Middle frontal gyrus (tissue), 1 donor: ENCODE measurements around the gene RUVBL2.
"Not testable (repeated sequence)": the region's sequence is repeated elsewhere in the genome, so short reads cannot be mapped to it uniquely, and the experiment has no call there.

Experiments used
- DNase-seq: peaks from one replicate; pipeline ENCODE4 v3.0.0-alpha.2; 2015; ENCODE audit warnings: low spot score; ENCODE audit errors: extremely low spot score

The RUVBL2 gene

GRCh38 chr19:49042177-49042576 lies 48.5 kb downstream of the RUVBL2 start:
- no peak for DNase-seq

- not testable (repeated sequence) for DNase-seq
Observed at GRCh38 chr19:49042666-49043065, 49.0 kb downstream of the RUVBL2 start.

GRCh38 chr19:49043548-49043947 lies 49.9 kb downstream of the RUVBL2 start, which contains the start of gene CGB5:
TSS of gene CGB5 (plus strand) at chr19:49043848. CDS start at chr19:49044210, 362 bp downstream.
- DNase-seq = not testable (repeated sequence)

GRCh38 chr19:49049011-49049410 lies 55.3 kb downstream of the RUVBL2 start, which contains the start of gene CGB8:
TSS of gene CGB8 (minus strand) at chr19:49049111. CDS start at chr19:49048739, 372 bp downstream.
- not testable (repeated sequence) for DNase-seq

GRCh38 chr19:49049834-49050233 lies 56.1 kb downstream of the RUVBL2 start:
- not testable (repeated sequence) for DNase-seq

- not testable (repeated sequence) for DNase-seq
Observed at GRCh38 chr19:49050376-49051033, 56.8 kb downstream of the RUVBL2 start.

- DNase-seq = no peak
Observed at GRCh38 chr19:49056101-49056901, 62.6 kb downstream of the RUVBL2 start.

GRCh38 chr19:49056902-49057596 lies 63.4 kb downstream of the RUVBL2 start:
- not testable (repeated sequence) for DNase-seq

GRCh38 chr19:49057636-49058234 lies 64.0 kb downstream of the RUVBL2 start, which contains the start of gene CGB7:
TSS of gene CGB7 (minus strand) at chr19:49057749. CDS start at chr19:49055375, 2,374 bp downstream.
- DNase-seq = no peak

- DNase-seq = no peak
Observed at GRCh38 chr19:49058562-49058961, 64.9 kb downstream of the RUVBL2 start.

- DNase-seq = no peak
Observed at GRCh38 chr19:49059053-49059452, 65.4 kb downstream of the RUVBL2 start.

GRCh38 chr19:49061000-49061399 lies 67.3 kb downstream of the RUVBL2 start:
- no peak for DNase-seq

- no peak for DNase-seq
Observed at GRCh38 chr19:49061445-49061844, 67.8 kb downstream of the RUVBL2 start.

GRCh38 chr19:49064029-49064629 lies 70.4 kb downstream of the RUVBL2 start:
- no peak for DNase-seq

- DNase-seq = no peak
Observed at GRCh38 chr19:49064768-49065611, 71.3 kb downstream of the RUVBL2 start, which contains the start of gene NTF4. TSS of gene NTF4 (minus strand) at chr19:49064818. CDS start at chr19:49061997, 2,821 bp downstream.
